ENCODE results near the gene ANO2. TPM values are rescaled to one million over a fixed set of nuclear protein-coding genes. Genes with fewer than 3 reads are reported as not detected.

The ANO2 gene
- total and polyA plus RNA-seq, 2 donors (not counting 3 experiments of a cell fraction or from before 2014, with no cell fraction given) = 15.4 to 65.0 TPM

- peaks cover 19 to 33% of the 10 kb centered on the region in 2 experiments for H3K36me3 ChIP-seq (ENCODE audit: control insufficient read depth in 2 of 2, extremely low read depth in 1 of 2, insufficient read depth in 2 of 2, low read length in 2 of 2)
- H3K9me1 ChIP-seq (replicated peaks; ENCODE audit: control insufficient read depth, extremely low read depth, insufficient read depth, low read length) = no peaks in the 10 kb centered on the region
- H2AFZ ChIP-seq (ENCODE audit: low read depth, low read length) = no peak overlapping the region
- H3K9ac ChIP-seq (replicated peaks; ENCODE audit: extremely low read depth, insufficient read depth, low read length) = no peak overlapping the region
- FAIRE-seq (no peak), DNase-seq (ENCODE audit: low read depth, low spot score) (no peak)
- no peaks in the 10 kb centered on the region for H3K27me3 ChIP-seq (ENCODE audit: control insufficient read depth in 2 of 2, insufficient read depth in 2 of 2, low read length in 2 of 2)
- no peaks in the 10 kb centered on the region for H3K9me3 ChIP-seq (replicated peaks; ENCODE audit: control insufficient read depth, insufficient read depth, low read length)
- BruUV-seq (replicated peaks) = no TSS peak
- intact Hi-C loops (cut with micrococcal nuclease) = no loop called here
- no peak for TF ChIP-seq FOS (IDR thresholded peaks at IDR 0.05; ENCODE audit: borderline replicate concordance, insufficient read depth, low read length)
- no peak for TF ChIP-seq MAX (IDR thresholded peaks at IDR 0.05; ENCODE audit: insufficient read depth, insufficient read length)
- TF ChIP-seq EZH2 (IDR thresholded peaks at IDR 0.05; ENCODE audit: borderline replicate concordance, low read depth, low read length, severe bottlenecking) = no peak
- no peak for TF ChIP-seq CTCF (IDR thresholded peaks at IDR 0.05; ENCODE audit: extremely low read depth in 1 of 2, insufficient read depth in 1 of 2, low read depth in 1 of 2, low read length in 2 of 2)
- TF ChIP-seq MYC (IDR thresholded peaks at IDR 0.05; ENCODE audit: low read depth, low read length) = no peak
- TF ChIP-seq GATA2 (IDR thresholded peaks at IDR 0.05; ENCODE audit: insufficient read depth, insufficient read length, low read depth, low read length) = no peak
- H3K79me2 ChIP-seq (ENCODE audit: control insufficient read depth, insufficient read depth, low read length) = no peaks in the 10 kb centered on the region
- no peak overlapping the region for H3K4me3 ChIP-seq (replicated peaks in 1 of 3; ENCODE audit: insufficient read depth in 1 of 3, low read depth in 1 of 3, low read length in 3 of 3)
- CTCF ChIA-PET = interaction anchor here (1.0 kb wide), 1 partner anchor 102 kb away, joined by 3 read pairs; no protein-coding TSS in a partner anchor
- no peak overlapping the region for H3K27ac ChIP-seq (ENCODE audit: insufficient read depth, low read depth, low read length)
- dilution Hi-C loops (cut with MboI; ENCODE audit: extremely low pct_ligation_motif_present, low sequenced_read_pairs) = no loop called here
- no peaks in the 10 kb centered on the region for H4K20me1 ChIP-seq (replicated peaks; ENCODE audit: control insufficient read depth, extremely low read depth, insufficient read depth, low read length)
- POLR2A ChIA-PET = no interaction called here
- no peaks in the 10 kb centered on the region for H3K4me1 ChIP-seq (ENCODE audit: control insufficient read depth, extremely low read depth, insufficient read depth, low read length)
- H3K4me2 ChIP-seq (ENCODE audit: insufficient read depth, low read length) = no peak overlapping the region
Observed at GRCh38 chr12:5846950-5847349, 98.1 kb downstream of the ANO2 start.
